NCI-H1436 treated with DMSO at 0.1 percent for 48 hours (cell line): Measurements from ENCODE around the gene PRPSAP2.
"Not testable (repeated sequence)": the region's sequence is repeated elsewhere in the genome, so short reads cannot be mapped to it uniquely, and the experiment has no call there.

ENCODE experiments used
- DNase-seq: peaks from one replicate; lab custom pipeline; 2025; lab: John Stamatoyannopoulos, UW

The PRPSAP2 gene, protein sequence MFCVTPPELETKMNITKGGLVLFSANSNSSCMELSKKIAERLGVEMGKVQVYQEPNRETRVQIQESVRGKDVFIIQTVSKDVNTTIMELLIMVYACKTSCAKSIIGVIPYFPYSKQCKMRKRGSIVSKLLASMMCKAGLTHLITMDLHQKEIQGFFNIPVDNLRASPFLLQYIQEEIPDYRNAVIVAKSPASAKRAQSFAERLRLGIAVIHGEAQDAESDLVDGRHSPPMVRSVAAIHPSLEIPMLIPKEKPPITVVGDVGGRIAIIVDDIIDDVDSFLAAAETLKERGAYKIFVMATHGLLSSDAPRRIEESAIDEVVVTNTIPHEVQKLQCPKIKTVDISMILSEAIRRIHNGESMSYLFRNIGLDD

GRCh38 chr17:18857864-18858566, at the start of gene PRPSAP2:
PRPSAP2 (plus strand) TSS chr17:18858131; CDS start chr17:18865834, 7,703 bp downstream.
- peak; percentile 78 for DNase-seq

GRCh38 chr17:18815924-18816323, 42.0 kb upstream of the PRPSAP2 start:
- DNase-seq: not testable (repeated sequence)

DNA sequence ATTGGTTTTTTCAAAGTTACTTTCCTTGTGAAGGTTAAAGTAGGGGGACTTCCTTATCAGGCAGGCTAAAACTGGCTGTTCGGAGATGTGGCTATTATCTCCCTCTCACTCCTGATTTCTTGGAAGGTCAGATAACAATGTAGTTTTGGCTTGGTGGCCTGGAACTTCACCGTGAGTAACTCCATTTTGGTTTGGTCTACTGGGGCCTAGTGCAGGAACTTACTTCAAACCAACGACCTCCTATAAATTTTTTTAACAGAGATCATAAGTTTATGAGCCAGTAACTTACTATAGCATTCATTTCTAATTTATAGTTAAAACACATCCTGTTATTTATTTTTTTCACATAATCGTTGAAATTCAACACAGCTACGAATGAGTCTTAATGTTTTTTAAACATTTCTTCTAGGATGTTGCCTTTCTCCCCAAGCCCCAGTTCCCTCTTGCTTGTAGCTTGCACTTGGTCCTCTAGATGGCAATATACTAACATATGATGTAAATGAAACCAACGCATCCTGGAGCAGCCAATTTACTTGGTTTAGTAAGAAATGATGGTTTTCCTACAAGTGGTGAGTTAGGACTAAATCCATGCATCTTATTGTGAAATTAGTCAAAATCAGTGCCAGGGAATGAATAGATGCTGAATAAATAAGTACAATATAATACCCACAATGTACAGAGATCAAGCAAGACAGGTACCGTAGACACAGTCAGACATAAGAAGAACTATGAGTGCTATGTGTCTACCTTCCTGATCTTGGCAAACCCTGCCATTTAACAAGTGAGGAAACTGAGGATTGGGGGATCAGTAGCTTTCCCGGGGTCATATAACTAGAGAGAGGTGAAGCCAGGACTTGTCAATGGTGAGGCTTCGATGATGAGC, 41.2 kb upstream of the PRPSAP2 start:
- not testable (repeated sequence) for DNase-seq

DNA sequence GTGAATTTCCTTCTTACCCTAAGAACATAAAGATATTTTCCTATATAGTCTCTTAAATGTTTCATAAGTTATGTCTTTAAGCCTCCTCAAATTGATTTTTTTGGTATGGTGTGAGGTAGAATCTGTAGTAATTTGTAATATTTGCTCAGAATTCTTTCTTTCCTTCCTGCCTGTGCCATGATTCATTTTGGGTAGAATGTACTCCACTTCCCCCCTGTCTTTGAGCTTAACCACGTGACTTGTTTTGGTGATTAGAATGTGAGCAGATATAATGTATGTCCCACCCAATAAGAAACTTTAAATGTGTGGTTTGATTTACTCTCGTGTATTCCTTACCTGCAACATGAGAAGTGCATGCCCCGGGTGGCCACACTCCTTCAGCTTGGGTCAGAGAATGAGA, 36.5 kb upstream of the PRPSAP2 start:
- not testable (repeated sequence) for DNase-seq

DNA sequence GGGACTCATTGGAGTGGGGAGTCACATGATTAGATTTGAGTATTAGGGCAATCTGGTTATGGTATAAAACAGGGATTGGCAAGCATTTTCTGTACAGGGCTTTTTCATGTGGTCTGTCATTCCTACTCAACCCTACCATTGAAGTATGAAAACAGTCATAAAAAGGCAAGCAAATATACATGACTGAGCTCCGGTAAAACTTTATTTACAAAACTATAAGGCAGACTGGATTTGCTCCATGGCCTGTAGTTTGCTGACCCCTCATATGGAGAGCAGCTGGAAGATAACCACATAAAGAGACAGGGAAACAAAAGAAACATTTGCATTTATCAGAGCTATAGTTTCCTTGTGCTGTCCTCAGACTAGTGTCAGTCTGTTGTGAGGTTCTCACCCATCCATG, 30.3 kb upstream of the PRPSAP2 start:
- DNase-seq: not testable (repeated sequence)

DNA sequence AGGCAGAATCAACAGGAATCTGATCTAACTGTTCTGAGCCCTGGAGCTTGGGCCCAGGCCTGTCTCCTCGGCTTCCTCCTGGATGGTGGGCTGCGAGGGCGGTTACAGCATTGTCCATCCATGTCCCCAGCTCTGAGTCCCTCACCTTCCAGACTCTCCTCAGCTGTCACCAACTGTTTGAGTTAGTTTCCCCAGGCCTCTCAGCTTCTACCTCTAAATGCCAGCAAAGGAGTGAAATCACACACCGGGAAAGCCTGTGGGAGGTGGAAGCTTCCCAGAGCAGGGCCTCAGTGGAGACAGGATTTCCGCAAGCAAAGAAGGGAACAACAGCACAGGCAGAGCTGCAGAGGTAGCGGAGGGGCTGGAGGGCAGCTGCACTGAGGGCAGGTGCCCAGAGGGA, 9.4 kb upstream of the PRPSAP2 start:
- DNase-seq: no peak

GRCh38 chr17:18850679-18851078, 7.3 kb upstream of the PRPSAP2 start:
- DNase-seq: no peak

GRCh38 chr17:18851201-18851600, 6.7 kb upstream of the PRPSAP2 start:
- DNase-seq: no peak

- DNase-seq: no peak
These were observed 3.0 kb upstream of the PRPSAP2 start for GRCh38 chr17:18854956-18855355.

DNA sequence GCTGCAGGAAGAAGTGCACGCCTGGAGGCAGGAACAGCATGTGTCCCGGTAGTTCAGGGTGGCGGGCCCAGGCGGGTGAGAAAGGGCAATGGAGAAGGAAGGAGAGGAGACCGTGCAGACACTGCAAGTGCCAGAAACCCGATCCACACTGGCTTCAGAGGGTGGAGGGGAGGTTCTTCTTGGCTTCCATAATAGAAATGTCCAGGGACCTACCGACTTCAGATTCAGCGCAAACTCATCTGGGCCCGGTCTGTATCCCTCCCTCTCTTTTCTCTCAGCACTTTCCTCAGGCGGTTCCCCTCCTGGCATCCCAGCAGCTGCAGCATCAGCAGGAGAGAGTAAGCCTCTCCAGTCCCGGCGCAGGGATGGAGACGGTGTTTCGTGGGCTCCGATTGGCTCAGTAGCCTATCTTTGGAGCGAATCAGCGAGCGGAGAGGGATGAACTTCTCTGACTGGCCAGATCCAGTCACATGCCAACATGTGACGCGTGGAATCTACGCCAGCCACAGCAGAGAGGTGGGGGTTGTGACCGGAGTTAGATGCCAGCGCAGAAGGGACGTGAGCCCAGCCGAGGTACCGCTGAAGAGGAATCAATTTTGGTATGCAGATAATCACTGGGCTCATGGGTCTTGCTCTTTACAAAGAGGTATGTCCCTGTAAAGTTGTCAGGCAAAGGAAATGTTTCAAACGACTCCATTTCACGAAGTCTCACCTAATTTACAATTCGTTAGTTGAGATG, 1.9 kb upstream of the PRPSAP2 start:
- peak; percentile 93 for DNase-seq

DNA sequence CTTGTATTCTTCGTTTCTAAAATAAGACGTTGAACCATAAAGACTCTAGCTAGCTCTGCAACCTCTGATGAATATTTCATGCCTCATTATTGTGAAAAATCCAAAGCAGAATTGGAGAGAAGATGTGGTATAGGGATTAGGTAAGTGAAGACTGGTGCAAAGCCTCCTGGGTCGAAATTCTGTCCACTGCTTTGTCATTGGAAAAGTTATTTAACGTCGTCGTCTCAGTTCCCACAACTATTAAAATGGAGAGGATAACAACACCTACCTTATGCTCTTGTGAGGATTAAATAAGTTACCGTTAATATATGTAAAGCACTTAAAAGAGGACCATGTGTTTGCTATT, 1.4 kb upstream of the PRPSAP2 start:
- no peak for DNase-seq

DNA sequence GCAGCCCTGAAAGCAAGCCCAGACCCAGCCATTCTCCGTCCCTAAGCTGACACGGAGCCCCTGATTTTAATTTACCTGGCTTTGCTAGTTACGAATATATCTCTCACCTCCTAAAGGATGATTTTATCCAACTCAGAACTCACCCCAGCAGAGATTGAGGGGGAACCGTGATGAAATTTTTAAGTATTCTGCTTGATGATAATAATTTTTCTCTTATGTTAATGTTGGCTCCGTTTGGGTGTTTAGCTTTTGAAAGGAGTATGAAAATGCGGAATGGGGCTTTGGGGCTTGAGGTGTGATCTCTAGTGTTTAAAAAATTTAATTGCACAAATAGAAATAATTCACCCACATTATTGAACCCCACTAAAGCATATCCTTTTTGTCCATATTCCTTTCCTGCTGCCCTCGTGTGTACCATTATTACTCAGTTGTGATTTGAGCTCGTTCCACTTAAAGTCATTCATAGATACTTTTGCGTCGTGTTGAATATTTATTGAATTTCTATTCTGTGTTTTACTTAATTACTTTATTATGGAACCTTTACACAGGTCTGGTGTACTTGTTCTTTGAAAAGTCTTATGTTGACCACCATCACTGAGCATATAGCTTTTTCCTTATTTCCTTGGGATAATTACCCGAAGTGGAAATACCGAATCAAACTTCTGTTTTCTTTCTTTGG, 775 bp downstream of the PRPSAP2 start:
- no peak for DNase-seq

DNA sequence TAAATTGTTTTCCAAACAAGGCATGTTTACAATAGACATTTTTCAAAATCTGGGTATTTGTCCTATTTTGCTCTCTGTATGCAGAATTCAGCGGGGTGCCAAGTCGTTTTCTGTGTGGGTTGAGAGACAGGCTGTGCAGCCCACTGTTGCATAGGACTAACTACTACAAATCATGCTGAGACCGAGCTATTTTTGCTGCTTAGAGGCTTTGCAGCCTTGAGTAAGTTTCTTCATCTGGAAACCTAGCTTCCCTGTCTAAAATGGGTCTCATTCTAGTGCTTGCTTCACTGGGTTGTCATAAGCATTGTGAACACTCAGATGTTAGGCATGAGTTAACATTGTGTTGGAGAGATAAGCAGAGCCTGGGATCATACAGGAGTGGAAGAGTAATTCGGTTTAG, 1.3 kb downstream of the PRPSAP2 start:
- DNase-seq: no peak

DNA sequence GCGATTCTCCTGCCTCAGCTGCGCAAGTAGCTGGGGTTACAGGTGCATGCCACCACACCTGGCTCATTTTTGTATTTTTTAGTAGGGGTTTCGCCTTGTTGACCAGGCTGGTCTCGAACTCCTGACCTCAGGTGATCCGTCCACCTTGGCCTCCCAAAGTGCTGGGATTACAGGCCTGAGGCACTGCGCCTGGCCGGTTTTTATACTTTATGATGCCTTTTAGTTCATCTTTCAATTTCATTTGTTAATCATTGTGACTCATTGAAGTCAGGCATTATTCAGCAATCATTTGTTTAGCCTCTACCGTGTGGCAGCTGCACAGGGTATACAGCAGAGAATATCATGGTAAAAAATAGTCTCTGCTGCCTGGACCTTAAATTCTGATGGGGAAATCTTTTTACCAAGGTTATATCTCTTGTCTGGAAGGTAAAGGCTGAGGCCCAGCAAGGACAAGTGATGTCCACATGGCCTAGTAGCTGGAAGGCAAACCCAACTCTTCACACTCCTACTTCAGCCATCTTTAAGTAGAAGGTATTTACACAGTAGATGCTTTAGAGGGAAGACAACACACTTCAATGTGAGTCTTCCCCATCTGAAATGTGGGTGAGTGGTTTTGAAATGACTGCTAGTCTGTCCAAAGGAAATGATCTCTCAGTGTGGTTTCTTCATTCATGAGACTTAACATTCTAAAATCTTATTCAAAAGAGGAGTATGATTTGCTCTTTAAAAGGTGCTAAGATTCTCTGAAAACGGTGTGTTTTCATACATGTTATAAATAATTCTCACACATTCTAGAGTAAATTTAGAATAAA, 2.4 kb downstream of the PRPSAP2 start:
- DNase-seq: no peak

GRCh38 chr17:18862011-18862410, 4.1 kb downstream of the PRPSAP2 start:
- no peak for DNase-seq

DNA sequence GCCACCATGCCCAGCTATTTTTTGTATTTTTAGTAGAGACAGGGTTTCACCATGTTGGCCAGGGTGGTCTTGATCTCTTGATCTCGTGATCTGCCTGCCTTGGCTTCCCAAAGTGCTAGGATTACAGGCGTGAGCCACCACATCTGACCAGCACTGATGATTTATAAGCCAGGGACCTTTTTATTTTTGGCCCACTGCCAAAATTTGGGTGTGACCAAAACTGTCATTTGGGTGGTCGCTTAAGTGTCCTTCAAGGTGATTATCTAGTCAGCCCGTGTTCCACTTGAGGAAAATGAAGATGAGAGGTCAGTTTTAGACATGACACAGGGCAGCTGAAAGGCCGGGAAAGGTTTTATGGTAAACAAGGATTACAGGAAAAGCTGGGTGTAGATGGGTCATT, 7.1 kb downstream of the PRPSAP2 start:
- not testable (repeated sequence) for DNase-seq

DNA sequence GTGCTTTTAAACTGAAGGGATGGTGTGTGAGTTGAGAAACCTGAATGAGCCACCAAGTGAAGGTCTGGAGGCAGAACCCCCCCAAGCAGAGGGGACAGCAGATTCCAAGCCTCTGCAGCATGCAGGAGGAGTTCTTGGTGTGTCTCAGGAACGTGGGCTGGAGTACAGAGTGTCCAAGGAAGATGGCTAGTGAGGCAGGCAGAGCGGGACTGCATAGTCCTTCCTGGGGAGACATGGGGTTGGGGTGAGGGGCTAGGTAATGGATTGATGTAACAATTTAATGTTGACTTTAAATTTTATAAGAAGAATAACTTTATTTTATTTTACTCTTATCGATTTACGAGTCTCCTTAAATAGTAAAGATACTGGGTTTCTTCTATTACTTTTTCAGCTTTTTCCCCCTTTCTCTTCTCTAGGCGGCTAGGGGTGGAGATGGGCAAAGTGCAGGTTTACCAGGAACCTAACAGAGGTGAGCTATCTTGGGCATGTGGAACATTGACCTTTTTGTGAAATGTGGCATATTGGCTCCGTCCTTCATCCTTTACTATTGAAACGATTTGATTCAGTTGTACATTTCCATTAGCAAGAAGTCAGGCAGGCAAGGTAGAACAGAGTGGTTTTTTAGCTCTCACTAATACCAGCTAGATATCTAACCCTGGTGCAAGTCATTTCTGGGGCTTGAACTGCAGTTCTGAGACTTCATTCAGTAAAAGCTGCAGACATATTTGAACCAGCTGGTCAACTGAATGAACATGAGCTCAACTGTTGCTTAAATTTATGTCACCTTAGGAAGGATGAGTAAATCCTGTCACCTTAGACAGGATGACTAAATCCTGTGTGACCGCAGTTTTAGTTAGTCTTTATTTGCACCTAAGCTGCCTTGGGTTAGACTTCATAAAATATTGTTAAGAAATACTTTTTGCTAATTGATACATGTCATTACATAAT, 9.2 kb downstream of the PRPSAP2 start:
- no peak for DNase-seq

GRCh38 chr17:18877104-18877645, 19.2 kb downstream of the PRPSAP2 start:
- DNase-seq: no peak

- DNase-seq: no peak
These were observed 30.9 kb downstream of the PRPSAP2 start for GRCh38 chr17:18888766-18889290.
